PC-9 (cell line): ENCODE data around the gene KCNG4.

Experiments
- CTCF ChIP-seq: fragments of 200-600 bp; sonication (generic); conservative IDR thresholded peaks from 2 replicates; pipeline ENCODE4 v1.6.1; 2017; ENCODE audit warnings: mixed run types, antibody characterized with exemption, mild to moderate bottlenecking, moderate library complexity
- EZH2 ChIP-seq: fragments of 200-600 bp; sonication (generic); IDR thresholded peaks from 2 replicates; pipeline ENCODE4 v1.8.0; 2017; ENCODE audit warnings: antibody characterized with exemption, low read depth

- TF ChIP-seq CTCF (no peak), EZH2 (no peak)
Observed at GRCh38 chr16:84183572-84183875, 56.3 kb downstream of the KCNG4 start.
